ENCODE data around the gene NME5.

GRCh38 chr5:138159666-138160065 is 20.4 kb upstream of the NME5 start:
- TF ChIP-seq, protein P1, sequence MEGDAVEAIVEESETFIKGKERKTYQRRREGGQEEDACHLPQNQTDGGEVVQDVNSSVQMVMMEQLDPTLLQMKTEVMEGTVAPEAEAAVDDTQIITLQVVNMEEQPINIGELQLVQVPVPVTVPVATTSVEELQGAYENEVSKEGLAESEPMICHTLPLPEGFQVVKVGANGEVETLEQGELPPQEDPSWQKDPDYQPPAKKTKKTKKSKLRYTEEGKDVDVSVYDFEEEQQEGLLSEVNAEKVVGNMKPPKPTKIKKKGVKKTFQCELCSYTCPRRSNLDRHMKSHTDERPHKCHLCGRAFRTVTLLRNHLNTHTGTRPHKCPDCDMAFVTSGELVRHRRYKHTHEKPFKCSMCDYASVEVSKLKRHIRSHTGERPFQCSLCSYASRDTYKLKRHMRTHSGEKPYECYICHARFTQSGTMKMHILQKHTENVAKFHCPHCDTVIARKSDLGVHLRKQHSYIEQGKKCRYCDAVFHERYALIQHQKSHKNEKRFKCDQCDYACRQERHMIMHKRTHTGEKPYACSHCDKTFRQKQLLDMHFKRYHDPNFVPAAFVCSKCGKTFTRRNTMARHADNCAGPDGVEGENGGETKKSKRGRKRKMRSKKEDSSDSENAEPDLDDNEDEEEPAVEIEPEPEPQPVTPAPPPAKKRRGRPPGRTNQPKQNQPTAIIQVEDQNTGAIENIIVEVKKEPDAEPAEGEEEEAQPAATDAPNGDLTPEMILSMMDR (IDR thresholded peaks at IDR 0.05; ENCODE audit: borderline replicate concordance, extremely low read depth, low read length, poor library complexity, severe bottlenecking), result no peak
- no peak for TF ChIP-seq EZH2 (IDR thresholded peaks at IDR 0.05; ENCODE audit: borderline replicate concordance, low read depth, low read length, severe bottlenecking)

All from DND-41 (cell line).